HCT116 (cell line): ENCODE results near the gene DCHS2. TPM values are rescaled to one million over a fixed set of nuclear protein-coding genes. Genes with fewer than 3 reads are reported as not detected.

Experiments
- ATAC-seq: fragments of 200-7000 bp; cut with Tn5 transposase; 2 replicates; pipeline ENCODE4 v1.9.1; 2020; ENCODE audit warnings: mild to moderate bottlenecking, moderate library complexity
- BruUV-seq: library from RNA; stranded (reverse); fragments of 400-500 nt; replicated peaks from 2 replicates; lab custom pipeline; 2021; lab: Mats Ljungman, UMichigan
- CTCF ChIA-PET: fragments of 300-600 bp; sonication (Branson Sonifier 250); formaldehyde crosslinking; loops from one replicate; lab custom pipeline; 2021; ENCODE audit warnings: antibody characterized with exemption; lab: Charles Lee
- POLR2A ChIA-PET: fragments of 300-600, 350-600 bp; sonication (Branson Sonifier 250); formaldehyde crosslinking; loops from one replicate; lab custom pipeline; 2021; ENCODE audit warnings: antibody characterized with exemption; lab: Charles Lee
- RAD21 ChIA-PET, 2 experiments: fragments of 300-600 bp; sonication (Branson Sonifier 250); formaldehyde crosslinking; loops; one replicate each; lab custom pipeline; 2023; ENCODE audit warnings: low total read pairs in 2 of 2; ENCODE audit not compliant: uncharacterized antibody in 2 of 2, unreplicated experiment in 2 of 2, low non-redundant PET in 1 of 2; lab: Charles Lee
- DNase-seq: peaks from one replicate; pipeline ENCODE4 v3.0.0-alpha.2; 2010; ENCODE audit warnings: low read depth, low spot score
- H2AFZ ChIP-seq: fragments of 200-600 bp; shearing (Covaris generic), sonication (generic); 2 replicates; pipeline ENCODE4 v1.6.1; 2017; ENCODE audit warnings: low read depth, mixed run types, mixed read lengths, antibody characterized with exemption, low read length; ENCODE audit not compliant: poor library complexity, severe bottlenecking
- H3K27ac ChIP-seq: 2 replicates; pipeline ENCODE4 v1.5.1; 2012; ENCODE audit warnings: low read depth, low read length
- H3K27me3 ChIP-seq: fragments of 200-600 bp; sonication (generic); 2 replicates; pipeline ENCODE4 v1.6.1; 2016; ENCODE audit warnings: mixed run types, low read length, mixed read lengths; ENCODE audit not compliant: insufficient read depth
- H3K36me3 ChIP-seq, 2 experiments: fragments of 200-500 bp in 1 of 2; fragments of 200-600 bp in 1 of 2; sonication (Bioruptor generic) in 1 of 2; sonication (generic) in 1 of 2; 2 replicates each; pipeline versions ENCODE4 v1.5.1 to v1.6.1; 2014 to 2016; ENCODE audit warnings: low read length in 2 of 2, inconsistent platforms in 1 of 2, mixed read lengths in 1 of 2, mixed run types in 1 of 2; ENCODE audit not compliant: insufficient read depth in 2 of 2, control insufficient read depth in 1 of 2
- H3K4me1 ChIP-seq, 2 experiments: fragments of 200-600 bp in 1 of 2; sonication (generic) in 1 of 2; 2 replicates each; pipeline versions ENCODE4 v1.5.1 to v1.6.1; 2012 to 2017; ENCODE audit warnings: low read length in 2 of 2, inconsistent platforms in 1 of 2, mild to moderate bottlenecking in 1 of 2, mixed read lengths in 1 of 2, mixed run types in 1 of 2, moderate library complexity in 1 of 2; ENCODE audit not compliant: insufficient read depth in 2 of 2, control insufficient read depth in 1 of 2
- H3K4me2 ChIP-seq: fragments of 200-600 bp; sonication (generic); 2 replicates; pipeline ENCODE4 v1.6.1; 2017; ENCODE audit warnings: mixed run types, low read length, mixed read lengths
- H3K4me3 ChIP-seq, 2 experiments: fragments of 200-600 bp in 1 of 2; sonication (generic) in 1 of 2; replicated peaks in 1 of 2; 2 replicates each; pipeline ENCODE4 v1.5.1; 2011 to 2016; ENCODE audit warnings: low read length in 2 of 2, control low read depth in 1 of 2, low read depth in 1 of 2, mild to moderate bottlenecking in 1 of 2, mixed read lengths in 1 of 2, mixed run types in 1 of 2
- H3K79me2 ChIP-seq: fragments of 200-600 bp; sonication (generic); 2 replicates; pipeline ENCODE4 v1.6.1; 2017; ENCODE audit warnings: mild to moderate bottlenecking, mixed run types, low read length, moderate library complexity, mixed read lengths; ENCODE audit not compliant: insufficient read depth
- H3K9ac ChIP-seq: fragments of 200-600 bp; sonication (generic); 2 replicates; pipeline ENCODE4 v1.6.1; 2016; ENCODE audit warnings: low read length, mixed read lengths
- H3K9me2 ChIP-seq: fragments of 200-600 bp; sonication (generic), shearing (Covaris generic); 2 replicates; pipeline ENCODE4 v1.6.1; 2017; ENCODE audit warnings: mixed run types, mild to moderate bottlenecking, moderate library complexity; ENCODE audit not compliant: insufficient read depth
- H3K9me3 ChIP-seq, 2 experiments: fragments of 200-500 bp in 1 of 2; fragments of 200-600 bp in 1 of 2; sonication (Bioruptor generic) in 1 of 2; sonication (generic) in 1 of 2; 2 replicates each; pipeline ENCODE4 v1.6.1; 2014 to 2017; ENCODE audit warnings: low read length in 2 of 2, mixed read lengths in 2 of 2, inconsistent platforms in 1 of 2, low read depth in 1 of 2, mild to moderate bottlenecking in 1 of 2, mixed run types in 1 of 2, moderate library complexity in 1 of 2; ENCODE audit not compliant: control insufficient read depth in 1 of 2, insufficient read depth in 1 of 2
- H4K20me1 ChIP-seq: fragments of 200-600 bp; sonication (generic), shearing (Covaris generic); 2 replicates; pipeline ENCODE4 v1.6.1; 2017; ENCODE audit warnings: mixed run types, mild to moderate bottlenecking, moderate library complexity; ENCODE audit not compliant: insufficient read depth
- ATF3 ChIP-seq: IDR thresholded peaks from 2 replicates; pipeline ENCODE4 v1.6.1; 2012
- CBX3 ChIP-seq: IDR thresholded peaks from 2 replicates; pipeline ENCODE4 v1.6.1; 2012; ENCODE audit warnings: low read depth
- CEBPB ChIP-seq: IDR thresholded peaks from 2 replicates; pipeline ENCODE4 v1.6.1; 2012; ENCODE audit warnings: low read depth
- CTCF ChIP-seq, 3 experiments: fragments of 200-600 bp in 1 of 3; sonication (generic) in 1 of 3; IDR thresholded peaks in 2 of 3; conservative IDR thresholded peaks in 1 of 3; 2 replicates each; pipeline ENCODE4 v1.5.1; 2012 to 2017; ENCODE audit warnings: low read depth in 2 of 3, low read length in 2 of 3, antibody characterized with exemption in 1 of 3, borderline replicate concordance in 1 of 3, control low read depth in 1 of 3, mild to moderate bottlenecking in 1 of 3, mixed read lengths in 1 of 3, mixed run types in 1 of 3, moderate library complexity in 1 of 3; ENCODE audit not compliant: insufficient read depth in 1 of 3
- EGR1 ChIP-seq: IDR thresholded peaks from 2 replicates; pipeline ENCODE4 v1.6.1; 2012; ENCODE audit warnings: low read depth
- ELF1 ChIP-seq: IDR thresholded peaks from 2 replicates; pipeline ENCODE4 v1.6.1; 2012; ENCODE audit warnings: low read depth, borderline replicate concordance
- EZH2 ChIP-seq: fragments of 200-600 bp; sonication (generic); IDR thresholded peaks from 2 replicates; pipeline ENCODE4 v1.6.1; 2017; ENCODE audit warnings: antibody characterized with exemption, mixed run types
- EZH2phosphoT487 ChIP-seq: fragments of 200-600 bp; IDR thresholded peaks from 2 replicates; pipeline ENCODE4 v1.6.1; 2018; ENCODE audit warnings: antibody characterized with exemption, borderline replicate concordance
- FOSL1 ChIP-seq: IDR thresholded peaks from 2 replicates; pipeline ENCODE4 v1.6.1; 2012; ENCODE audit warnings: low read depth
- JUND ChIP-seq: IDR thresholded peaks from 2 replicates; pipeline ENCODE4 v1.6.1; 2012
- MAX ChIP-seq: IDR thresholded peaks from 2 replicates; pipeline ENCODE4 v1.6.1; 2012
- POLR2AphosphoS5 ChIP-seq: IDR thresholded peaks from 2 replicates; pipeline ENCODE4 v1.6.1; 2011; ENCODE audit warnings: mild to moderate bottlenecking, low read depth, low read length, moderate library complexity
- RAD21 ChIP-seq: IDR thresholded peaks from 2 replicates; pipeline ENCODE4 v1.6.1; 2012; ENCODE audit warnings: low read depth, mild to moderate bottlenecking
- REST ChIP-seq: IDR thresholded peaks from 2 replicates; pipeline ENCODE4 v1.6.1; 2012; ENCODE audit warnings: low read depth
- SIN3A ChIP-seq: IDR thresholded peaks from 2 replicates; pipeline ENCODE4 v1.6.1; 2012; ENCODE audit warnings: low read depth
- SP1 ChIP-seq: IDR thresholded peaks from 2 replicates; pipeline ENCODE4 v1.6.1; 2012; ENCODE audit warnings: low read depth
- SRF ChIP-seq: IDR thresholded peaks from 2 replicates; pipeline ENCODE4 v1.6.1; 2012; ENCODE audit warnings: low read depth
- YY1 ChIP-seq: IDR thresholded peaks from 2 replicates; pipeline ENCODE4 v1.6.1; 2011; ENCODE audit warnings: low read length, low read depth, moderate library complexity, mild to moderate bottlenecking; ENCODE audit not compliant: insufficient replicate concordance; ENCODE audit errors: extremely low read depth
- ZBTB33 ChIP-seq: IDR thresholded peaks from 2 replicates; pipeline ENCODE4 v1.6.1; 2011; ENCODE audit warnings: mild to moderate bottlenecking, low read length, moderate library complexity; ENCODE audit not compliant: insufficient replicate concordance; ENCODE audit errors: extremely low read depth
- ZFX ChIP-seq: fragments of 450-650 bp; IDR thresholded peaks from 2 replicates; pipeline ENCODE4 v1.6.1; 2017
- intact Hi-C: fragments of 100-400 bp; cut with micrococcal nuclease; formaldehyde crosslinking; loops from 2 replicates; pipeline ENCODE4 v1.10.0; 2022
- total RNA-seq: library from RNA; stranded (reverse); gene quantifications from one replicate; pipeline ENCODE4 v1.2.1, GENCODE V29; 2021; ENCODE audit not compliant: unreplicated experiment

The DCHS2 gene
- total RNA-seq, 1 experiment from 2014 or later: 0.05 TPM

- intact Hi-C loops: no loop called here
- ATAC-seq: no peak
- no peak overlapping the region for H3K4me2 ChIP-seq
- H3K79me2 ChIP-seq: no peaks in the 10 kb centered on the region
- CTCF ChIA-PET: no interaction called here
- H3K9me3 ChIP-seq: no peaks in the 10 kb centered on the region
- no peaks in the 10 kb centered on the region for H3K36me3 ChIP-seq
- RAD21 ChIA-PET: no interaction called here
- H2AFZ ChIP-seq: no peak overlapping the region
- H4K20me1 ChIP-seq: no peaks in the 10 kb centered on the region
- no peaks in the 10 kb centered on the region; the same call in 1 of the 2 replicates for H3K27me3 ChIP-seq
- H3K4me1 ChIP-seq: no peaks in the 10 kb centered on the region
- H3K9me2 ChIP-seq: no peaks in the 10 kb centered on the region
- H3K4me3 ChIP-seq: no peak overlapping the region
- BruUV-seq: no TSS peak
- no peak for TF ChIP-seq POLR2AphosphoS5
- no peak for TF ChIP-seq EZH2phosphoT487
- no peak for TF ChIP-seq RAD21
- TF ChIP-seq CTCF (IDR thresholded peaks at IDR 0.05 in 2 of 3, conservative IDR thresholded peaks at IDR 0.05 in 1 of 3; ENCODE audit: borderline replicate concordance in 1 of 3, insufficient read depth in 1 of 3, low read depth in 2 of 3, low read length in 2 of 3): no peak
- no peak for TF ChIP-seq YY1
- no peak for TF ChIP-seq ATF3
- no peak for TF ChIP-seq JUND
- no peak for TF ChIP-seq ZFX
- TF ChIP-seq ZBTB33: no peak
- TF ChIP-seq CEBPB: no peak
- no peak for TF ChIP-seq SP1
- TF ChIP-seq MAX: no peak
- no peak for TF ChIP-seq FOSL1
- TF ChIP-seq EGR1: no peak
- no peak for TF ChIP-seq SIN3A
- TF ChIP-seq REST: no peak
- TF ChIP-seq ELF1: no peak
- no peak for TF ChIP-seq EZH2
- TF ChIP-seq SRF: no peak
- TF ChIP-seq CBX3: no peak
- POLR2A ChIA-PET: no interaction called here
- H3K27ac ChIP-seq: no peak overlapping the region
- DNase-seq: no peak
- H3K9ac ChIP-seq: no peak overlapping the region
These were observed 299.0 kb downstream of the DCHS2 start for GRCh38 chr4:154192585-154192984.
